AG09309 (cell line): Measurements from ENCODE around the gene MAN1A2.

Source experiments
- DNase-seq: peaks from one replicate; pipeline ENCODE4 v3.0.0-alpha.2; 2010; ENCODE audit warnings: low read depth
- H3K4me3 ChIP-seq: 2 replicates; pipeline ENCODE4 v1.5.1; 2011; ENCODE audit warnings: mild to moderate bottlenecking, low read depth, low read length, moderate library complexity; ENCODE audit not compliant: control insufficient read depth
- CTCF ChIP-seq: IDR thresholded peaks from 2 replicates; pipeline ENCODE4 v1.5.1; 2011; ENCODE audit warnings: mild to moderate bottlenecking, low read depth, low read length, inconsistent platforms; ENCODE audit not compliant: insufficient read depth, control insufficient read depth; ENCODE audit errors: missing control alignments

MAN1A2 gene

DNA sequence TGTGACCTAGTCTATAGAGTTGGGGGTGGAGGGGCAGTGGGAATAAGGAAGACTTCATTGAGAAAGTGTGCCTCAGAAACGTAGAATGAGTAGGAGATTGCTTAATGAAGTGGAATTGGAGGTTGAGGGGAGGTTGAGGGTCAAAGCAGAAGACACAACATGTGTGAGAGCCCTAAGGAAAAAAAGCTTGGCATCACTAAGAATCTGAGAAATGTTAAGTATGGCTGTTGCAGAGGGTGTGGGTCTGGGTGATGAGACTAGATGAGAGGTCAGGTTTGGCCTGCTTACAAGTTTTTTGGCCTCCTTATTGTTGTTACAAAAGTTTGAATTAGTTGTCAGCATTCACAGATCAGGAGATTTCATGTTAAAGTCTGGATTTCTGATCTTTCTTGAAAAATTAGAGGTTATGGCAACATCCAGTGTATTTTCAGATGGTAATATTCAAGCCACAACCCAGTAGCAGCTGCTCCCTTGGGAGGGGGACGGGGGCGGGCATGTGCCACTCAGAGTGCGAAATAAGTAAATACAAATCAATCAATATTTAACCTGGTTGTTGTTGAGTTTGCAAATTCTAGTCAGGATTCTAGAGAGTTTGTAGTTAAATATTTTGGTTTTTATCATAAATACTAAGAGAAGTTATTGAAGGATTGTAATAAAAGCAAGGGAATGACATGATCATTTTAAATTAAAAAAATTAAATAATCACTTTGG is 4.3 kb downstream of the MAN1A2 start:
- H3K4me3 ChIP-seq, result no peak overlapping the region
- DNase-seq, result peak; percentile 29
- no peak for TF ChIP-seq CTCF

DNA sequence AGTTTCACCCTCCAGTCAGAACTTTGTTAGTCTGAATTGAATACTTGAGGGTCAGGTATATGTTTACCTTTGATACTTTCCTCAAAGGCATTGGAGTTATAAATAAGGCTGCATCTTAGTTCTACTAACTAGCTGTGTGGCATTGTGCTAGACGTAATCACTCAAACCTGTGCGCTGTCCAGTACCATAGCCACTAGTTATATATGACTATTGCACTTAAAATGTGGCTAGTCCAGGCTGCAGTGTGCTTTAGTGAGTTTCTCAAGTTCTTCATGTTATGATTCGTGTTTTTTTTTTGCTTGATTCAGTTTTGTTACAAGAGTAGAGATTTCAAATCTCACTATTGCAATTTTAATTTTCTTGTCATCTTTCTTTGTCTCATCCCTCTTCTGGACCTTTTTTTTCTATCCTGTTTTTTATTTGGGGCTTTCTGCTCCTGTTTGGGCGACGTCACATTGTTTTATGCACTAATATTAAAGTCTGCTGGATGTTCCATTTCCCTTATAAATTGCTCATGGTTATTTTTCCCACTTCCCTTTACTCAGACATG is 5.7 kb downstream of the MAN1A2 start:
- no peak overlapping the region for H3K4me3 ChIP-seq
- no peak for TF ChIP-seq CTCF
- DNase-seq, result no peak

GRCh38 chr1:117373932-117374331 is 6.7 kb downstream of the MAN1A2 start:
- no peak overlapping the region for H3K4me3 ChIP-seq
- DNase-seq, result no peak
- no peak for TF ChIP-seq CTCF

DNA sequence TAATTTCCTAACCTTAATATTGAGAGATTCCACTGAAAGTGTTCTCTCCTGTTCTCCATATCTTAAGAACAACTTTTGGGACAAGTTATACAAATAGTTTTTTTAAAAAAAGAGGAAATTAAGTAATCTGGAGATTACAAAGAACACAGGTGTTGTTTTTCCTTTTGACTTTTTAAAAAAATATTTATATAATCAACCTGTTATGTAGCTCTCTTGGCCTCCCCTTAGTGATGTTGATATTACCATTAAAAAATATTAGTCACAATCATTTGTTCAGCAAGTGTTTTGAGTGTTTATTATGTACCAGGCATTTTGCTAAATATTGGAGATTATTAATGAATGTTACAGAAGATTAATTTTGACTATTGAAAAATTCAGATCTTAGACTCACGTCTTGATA is 8.1 kb downstream of the MAN1A2 start:
- TF ChIP-seq CTCF, result no peak

DNA sequence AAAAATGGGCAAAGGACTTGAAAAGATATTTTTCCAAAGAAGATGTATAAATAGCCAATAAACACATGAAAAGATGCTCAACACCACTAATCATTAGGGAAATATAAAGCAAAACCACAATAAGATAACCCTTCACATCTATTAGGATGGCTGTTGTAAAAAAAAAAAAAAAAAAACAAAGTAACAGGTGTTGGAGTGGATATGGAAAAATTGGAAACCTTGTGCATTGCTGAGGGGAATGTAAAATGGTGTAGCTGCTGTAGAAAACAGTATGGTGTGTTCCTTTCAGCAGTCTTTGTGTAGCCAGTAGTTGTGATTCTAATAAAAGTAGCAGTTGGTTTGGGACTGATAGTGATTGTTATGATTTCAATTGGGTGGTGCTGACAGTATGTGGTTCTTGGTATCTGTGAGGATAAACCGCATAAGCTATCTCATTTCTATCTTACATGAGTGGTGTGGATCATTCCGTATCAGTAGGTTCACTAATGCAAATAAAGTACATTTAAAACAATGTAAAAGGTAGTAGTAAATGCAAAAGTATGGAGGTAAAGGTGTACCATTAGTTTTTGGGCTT is 19.9 kb downstream of the MAN1A2 start:
- TF ChIP-seq CTCF, result no peak
- no peak for DNase-seq

More for the DNA sequence above, 8.1 kb downstream of the MAN1A2 start:
- DNase-seq, result no peak
- H3K4me3 ChIP-seq, result no peak overlapping the region

DNA sequence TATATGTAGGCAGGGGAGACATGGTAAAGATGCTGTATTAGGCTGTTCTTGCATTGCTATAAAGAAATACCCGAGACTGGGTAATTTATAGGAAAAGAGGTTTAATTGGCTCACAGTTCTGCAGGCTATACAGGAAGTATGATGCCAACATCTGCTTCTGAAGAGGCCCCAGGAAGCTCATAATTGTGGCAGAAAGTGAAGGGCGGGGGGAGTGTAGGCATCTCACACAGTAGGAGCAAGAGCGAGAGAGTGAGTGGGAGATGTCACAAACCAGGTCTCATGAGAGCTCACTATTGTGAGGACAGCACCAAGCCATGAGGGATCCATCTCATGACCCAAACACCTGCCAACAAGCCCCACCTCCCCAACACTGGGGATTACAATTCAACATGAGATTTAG is 21.1 kb downstream of the MAN1A2 start:
- TF ChIP-seq CTCF, result no peak
- no peak for DNase-seq
- H3K4me3 ChIP-seq, result no peak overlapping the region

More for the DNA sequence above, 19.9 kb downstream of the MAN1A2 start:
- no peak overlapping the region for H3K4me3 ChIP-seq

DNA sequence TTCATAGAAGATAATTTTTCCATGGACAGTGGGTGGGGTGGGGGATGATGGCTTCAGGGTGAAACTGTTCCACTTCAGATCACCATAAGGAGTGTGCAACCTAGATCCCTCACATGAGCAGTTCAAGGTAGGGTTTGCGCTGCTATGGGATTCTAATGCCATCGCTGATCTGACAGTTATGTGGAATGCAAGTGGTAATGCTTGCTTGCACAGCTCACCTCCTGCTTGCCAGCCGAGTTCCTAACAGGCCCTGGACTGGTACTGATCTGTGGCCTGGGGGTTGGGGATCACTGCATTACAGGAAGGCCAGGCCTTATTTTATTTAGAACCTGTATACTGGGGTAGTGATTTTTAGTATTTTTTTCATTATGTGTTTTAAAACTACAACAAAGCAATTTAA is 22.0 kb downstream of the MAN1A2 start:
- no peak for TF ChIP-seq CTCF
- H3K4me3 ChIP-seq, result no peak overlapping the region
- no peak for DNase-seq
